GM19372 (cell line): ENCODE results near the gene FRMD1.

Source experiments
- ATAC-seq: cut with Tn5 transposase; IDR thresholded peaks from one replicate; pipeline ENCODE4 v1.9.1; 2021; ENCODE audit warnings: mild to moderate bottlenecking, low read depth, moderate library complexity; ENCODE audit not compliant: unreplicated experiment

The FRMD1 gene

DNA sequence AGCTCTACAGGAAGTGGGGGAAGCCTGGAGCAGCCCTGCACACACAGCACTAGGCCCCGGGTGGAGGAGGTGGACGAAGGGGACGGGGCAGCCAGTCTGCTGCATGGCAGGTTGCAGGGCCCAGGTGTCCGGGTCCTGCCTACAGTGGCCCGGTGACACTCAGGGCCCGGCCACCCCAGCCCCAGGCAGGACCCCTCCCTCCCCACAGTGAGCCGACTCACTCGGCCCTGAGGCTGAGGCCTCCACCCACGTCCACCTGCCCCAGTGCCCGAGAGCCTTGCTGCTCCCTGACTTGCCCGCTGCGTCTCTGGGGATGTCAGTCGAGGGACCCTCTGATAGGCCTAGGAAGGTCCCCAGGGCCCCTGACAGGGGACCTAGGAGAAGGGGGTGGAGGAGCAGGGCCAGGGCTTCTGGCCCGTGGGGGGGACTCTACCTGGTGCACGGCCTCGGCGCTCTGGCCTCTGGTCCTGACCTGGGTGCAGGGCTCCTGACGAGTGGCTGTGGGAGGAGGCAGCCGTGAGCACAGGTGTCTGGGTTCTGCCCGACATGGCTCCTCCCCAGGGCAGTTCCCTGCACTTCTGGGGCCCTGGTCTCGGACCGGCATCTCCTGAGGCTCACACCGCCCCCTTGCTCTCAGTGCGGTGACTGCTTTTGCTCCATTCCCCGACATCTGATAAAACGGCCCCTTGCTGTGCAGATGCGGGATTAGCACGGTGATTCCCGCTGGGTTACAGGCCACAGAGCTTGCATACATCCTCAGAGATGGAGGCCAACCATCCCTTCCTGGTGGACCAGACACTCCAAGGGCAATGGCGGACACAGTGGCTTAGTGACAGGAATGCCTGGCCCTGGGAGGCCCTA, 20.1 kb downstream of the FRMD1 start:
- ATAC-seq, result no peak

- no peak for ATAC-seq
These were observed 21.2 kb downstream of the FRMD1 start for GRCh38 chr6:168057836-168058235.

DNA sequence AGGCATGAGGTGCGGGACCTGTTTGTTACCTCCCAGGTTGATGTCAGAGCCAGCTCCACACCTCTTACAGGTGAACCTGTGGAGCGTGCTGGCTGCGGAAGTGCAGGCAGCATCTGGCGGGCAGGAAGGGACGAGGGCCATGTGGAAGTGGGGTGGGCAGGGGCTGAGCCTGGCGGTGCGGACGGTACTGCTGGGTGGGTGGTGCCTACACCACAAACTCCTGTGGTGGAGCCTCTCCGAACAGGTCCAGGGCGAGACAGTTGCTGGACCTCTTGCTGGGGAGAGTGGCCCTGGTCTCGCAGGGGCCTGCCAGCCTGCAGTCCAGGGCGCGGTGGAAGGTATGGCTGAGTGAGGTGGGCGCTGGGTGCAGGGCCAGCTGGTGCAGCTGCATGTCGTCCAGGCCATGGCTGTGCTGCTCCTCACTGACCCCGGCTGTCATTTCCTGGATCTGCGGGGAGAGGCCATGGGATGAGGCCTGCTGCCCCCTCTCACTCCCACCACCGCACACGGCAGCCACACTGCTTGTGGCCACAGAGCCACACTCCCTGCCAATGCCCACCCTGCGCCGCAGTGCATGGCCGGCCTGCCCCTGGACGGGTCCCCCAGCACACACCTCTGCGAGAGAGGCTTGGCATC, 22.0 kb downstream of the FRMD1 start:
- no peak for ATAC-seq

GRCh38 chr6:168055696-168056489, 23.1 kb downstream of the FRMD1 start:
- ATAC-seq, result no peak

DNA sequence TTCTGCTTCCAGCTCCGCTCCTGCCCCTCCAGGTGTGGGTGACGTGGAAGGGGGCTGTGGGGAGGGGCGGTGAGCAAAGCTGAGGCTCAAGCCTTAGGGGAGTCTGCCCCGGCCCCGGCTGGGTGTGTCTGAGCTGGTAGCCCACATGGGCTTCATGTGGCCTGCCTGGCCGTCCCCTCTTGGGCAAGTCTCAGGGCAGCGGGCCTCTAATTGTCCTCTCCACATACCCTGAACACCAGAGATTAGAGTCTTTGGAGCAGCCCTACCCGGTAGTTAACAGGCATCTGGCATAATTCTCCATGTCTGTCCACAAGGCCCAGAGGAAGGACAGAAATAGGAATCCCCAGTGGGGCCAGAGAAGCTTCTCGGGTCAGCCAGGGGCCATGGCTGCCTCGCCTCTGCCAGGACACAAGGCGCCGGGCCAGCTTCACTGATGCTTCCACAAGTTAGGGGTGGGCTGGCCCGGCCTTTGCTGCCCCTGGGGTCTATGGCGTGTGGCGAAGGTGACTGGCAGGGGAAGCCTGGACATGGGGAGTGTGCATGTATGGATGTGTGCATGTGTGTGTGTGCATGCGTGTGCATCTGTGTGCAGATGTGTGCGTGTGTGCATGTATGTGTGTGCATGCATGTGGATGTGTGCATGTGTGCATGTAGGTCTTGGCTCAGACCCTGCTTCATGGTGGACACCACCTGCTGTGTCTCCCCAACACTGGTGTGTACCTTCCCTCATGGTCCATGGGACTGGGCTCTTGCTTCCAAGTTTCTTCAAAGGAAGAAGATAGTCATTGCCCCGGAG, 24.0 kb downstream of the FRMD1 start:
- ATAC-seq, result no peak

DNA sequence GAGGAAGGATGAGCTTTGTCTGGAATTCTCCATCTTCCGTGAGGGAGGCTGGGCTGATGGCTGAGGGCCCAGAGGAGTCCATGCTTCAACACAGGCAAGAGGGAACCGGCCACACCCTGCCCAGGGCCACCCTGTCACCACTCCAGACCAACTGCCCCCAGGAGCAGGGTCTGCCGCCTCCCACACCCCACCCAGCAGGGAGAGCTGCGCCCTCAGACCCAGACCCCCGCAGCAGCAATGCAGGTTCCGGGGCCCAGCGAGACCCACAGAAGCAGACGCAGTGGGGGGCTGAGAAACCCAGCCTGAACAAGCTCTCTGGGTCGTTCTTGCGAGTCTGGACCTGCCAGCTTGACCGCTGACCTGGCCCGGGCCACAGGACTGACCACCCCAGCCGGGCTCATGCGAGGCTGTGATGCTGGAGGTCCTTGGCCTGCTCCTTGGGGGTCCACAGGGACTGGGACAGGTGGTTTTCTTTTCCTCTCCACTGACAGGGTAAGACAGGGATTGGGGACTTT, 25.0 kb downstream of the FRMD1 start:
- ATAC-seq, result no peak

DNA sequence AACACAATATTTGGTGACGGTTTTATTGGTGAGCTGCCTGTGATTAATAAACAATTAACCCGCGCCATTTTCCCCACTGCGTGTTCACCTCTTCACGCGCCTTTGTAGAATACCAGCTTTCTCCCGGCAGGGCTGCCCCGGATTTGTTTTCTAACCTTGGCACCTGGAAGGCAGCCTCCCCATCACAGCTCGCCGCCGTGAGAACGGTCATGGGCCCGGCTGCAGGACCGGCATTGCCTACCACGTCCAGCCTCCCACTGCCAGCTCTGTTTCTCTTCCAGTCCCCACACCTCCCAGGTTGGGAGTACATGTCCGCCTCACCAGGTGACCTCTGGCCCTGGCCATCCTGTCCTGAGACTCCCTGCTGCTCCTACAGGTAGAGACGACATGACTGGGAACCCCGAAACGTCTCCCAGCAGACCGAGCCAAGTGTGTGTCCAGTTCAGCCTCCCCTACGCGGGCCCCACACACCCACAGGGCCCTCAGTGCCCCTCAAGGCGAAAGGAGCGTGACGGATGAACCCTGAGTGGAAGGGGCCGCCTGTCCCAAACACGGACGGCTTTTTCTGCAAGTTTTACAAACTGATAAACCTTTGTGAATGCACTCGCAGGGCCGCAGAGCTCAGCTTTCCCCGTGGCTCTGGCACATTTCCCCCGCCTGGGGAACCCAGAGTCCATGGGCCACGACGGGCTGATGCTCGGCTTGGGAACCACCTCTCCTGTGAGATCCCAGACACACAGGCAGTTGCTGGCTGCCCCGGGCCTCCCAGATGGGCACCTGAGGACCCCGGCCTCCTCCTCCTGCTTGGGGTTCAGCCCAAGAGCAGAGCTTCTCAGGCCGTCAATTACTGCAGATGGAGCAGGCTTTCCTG, 25.7 kb downstream of the FRMD1 start:
- ATAC-seq, result no peak

DNA sequence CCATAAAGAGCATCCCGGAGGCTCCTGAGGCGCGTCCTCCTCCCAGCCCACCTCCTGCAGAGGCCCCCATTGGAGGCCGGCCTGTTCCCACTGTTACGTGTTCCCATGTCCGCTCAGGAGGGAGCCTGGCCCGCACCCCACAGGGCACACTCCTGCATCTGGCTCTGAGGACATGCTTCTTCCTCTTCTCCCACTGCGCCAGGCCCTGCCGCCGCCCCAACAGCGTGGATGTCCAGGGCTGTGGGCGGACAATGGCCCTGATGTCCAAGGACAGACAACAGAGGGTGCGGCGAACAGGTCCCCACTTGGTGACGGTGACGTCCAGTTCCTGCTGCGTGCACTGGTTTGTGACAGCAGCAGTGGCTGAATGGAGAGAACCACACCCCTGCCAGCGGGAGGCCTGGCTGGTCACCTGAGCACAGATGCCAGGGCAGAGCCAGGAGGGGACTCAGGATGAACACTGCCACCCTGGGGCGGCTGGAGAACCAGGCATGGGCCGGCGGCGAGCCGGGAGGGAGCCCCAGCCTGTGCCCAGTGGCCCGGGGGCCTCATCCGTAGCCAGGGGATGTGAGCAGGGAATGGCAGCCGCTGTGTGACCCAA, 26.6 kb downstream of the FRMD1 start:
- no peak for ATAC-seq

GRCh38 chr6:168051648-168052047, 27.4 kb downstream of the FRMD1 start:
- ATAC-seq, result no peak

- ATAC-seq, result no peak
These were observed 28.0 kb downstream of the FRMD1 start for GRCh38 chr6:168050881-168051586.

DNA sequence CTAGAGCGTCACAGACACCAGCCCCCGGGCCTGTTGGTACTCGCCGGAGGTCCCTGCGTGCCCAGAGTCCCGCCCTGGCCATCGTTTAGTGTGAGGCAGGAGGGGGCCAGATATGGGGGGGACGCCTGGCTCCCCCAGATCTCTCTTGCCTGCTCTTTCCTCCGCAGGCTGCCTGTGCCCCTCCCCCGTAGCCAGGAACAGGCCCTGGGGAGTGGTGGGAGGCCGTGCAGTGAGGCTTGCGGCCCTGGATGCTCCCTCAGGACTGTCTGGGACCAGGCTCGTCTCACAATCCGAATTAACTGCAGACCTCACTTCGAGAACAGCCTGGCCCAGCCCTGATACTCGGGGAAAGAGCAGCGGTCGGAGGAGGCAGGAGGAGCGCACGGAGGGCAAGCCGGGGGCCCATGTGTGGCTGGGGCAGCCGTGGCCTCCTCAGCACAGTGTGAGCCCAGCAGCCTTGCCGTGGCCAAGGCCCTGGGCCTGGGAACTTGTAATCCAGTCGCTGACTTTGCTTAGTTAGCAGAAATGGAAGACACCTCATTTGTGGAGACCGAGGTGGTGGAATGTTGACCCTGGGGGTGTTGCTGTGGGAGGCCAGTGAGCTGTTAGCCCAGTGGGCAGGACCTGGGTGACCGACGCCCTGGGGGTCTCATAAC, 28.7 kb downstream of the FRMD1 start:
- no peak for ATAC-seq

GRCh38 chr6:168049706-168050224, 29.2 kb downstream of the FRMD1 start:
- ATAC-seq, result no peak

GRCh38 chr6:168049277-168049676, 29.7 kb downstream of the FRMD1 start:
- no peak for ATAC-seq

GRCh38 chr6:168048724-168049025, 30.3 kb downstream of the FRMD1 start:
- no peak for ATAC-seq

DNA sequence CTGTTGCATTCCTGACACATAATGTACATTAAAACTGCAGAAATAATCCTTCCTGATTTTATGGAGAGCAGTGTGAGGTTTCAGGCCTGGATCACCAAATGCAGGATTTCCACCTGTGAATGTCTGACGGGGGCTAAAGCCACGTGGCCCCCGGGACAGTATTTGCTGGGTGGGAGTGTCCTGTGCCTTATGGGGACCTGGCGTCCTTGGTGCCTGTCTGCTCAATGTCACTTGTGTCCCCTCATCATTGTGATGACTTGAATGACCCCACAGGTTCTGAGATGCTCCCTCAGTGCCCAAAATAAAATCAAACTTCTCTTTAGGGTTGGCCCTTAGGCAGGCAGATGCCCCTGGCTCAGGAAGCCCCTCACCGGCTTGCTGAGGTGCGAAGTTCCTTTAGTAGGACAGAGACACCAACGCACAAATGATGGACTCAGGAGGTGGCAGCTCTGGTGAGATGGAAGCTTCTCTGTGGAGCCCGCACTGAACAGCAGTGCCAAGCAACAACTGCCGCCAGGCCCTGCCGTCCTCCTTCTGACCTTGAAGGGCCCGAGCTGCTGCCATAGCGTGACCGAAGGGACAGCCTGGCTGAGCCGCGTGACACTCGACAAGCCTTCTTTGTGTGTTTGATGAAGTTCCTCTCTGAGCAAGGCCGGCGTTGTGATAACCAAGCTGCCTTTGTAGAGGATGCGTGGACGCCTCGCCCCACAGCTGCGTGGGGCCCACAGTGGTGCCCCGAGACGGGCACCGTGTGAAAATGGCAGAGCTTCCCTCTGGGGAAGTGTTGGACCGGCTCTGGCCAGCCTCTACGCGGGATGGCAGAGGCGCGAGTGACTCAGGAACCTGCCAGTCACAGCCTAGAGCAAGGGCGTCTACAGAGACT, 30.9 kb downstream of the FRMD1 start:
- no peak for ATAC-seq

DNA sequence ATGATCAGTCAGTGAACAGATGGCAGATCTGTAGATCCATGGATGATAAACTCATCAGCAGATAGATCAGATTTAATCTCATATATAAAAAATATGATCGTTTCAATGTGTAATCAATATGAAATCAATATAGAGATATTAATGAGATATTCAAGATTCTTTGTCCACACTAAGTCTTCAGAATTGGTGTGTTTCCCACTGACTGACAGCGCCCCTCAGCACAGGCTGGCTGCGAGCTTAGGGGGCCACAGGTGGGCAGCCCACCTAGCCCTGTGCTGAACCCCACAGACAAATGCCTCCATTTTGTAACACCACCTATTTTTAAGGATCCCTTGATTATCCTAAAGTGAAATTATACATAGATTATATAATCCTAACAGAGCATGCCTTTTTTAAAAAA, 32.3 kb downstream of the FRMD1 start:
- ATAC-seq, result no peak
